A673 (cell line): Measurements from ENCODE around the gene HPSE.

Experiments used
- EZH2 ChIP-seq: fragments of 200-600 bp; sonication (generic); IDR thresholded peaks from 2 replicates; pipeline ENCODE4 v1.6.1; 2017; ENCODE audit warnings: borderline replicate concordance, low read depth, mild to moderate bottlenecking, mixed read lengths, antibody characterized with exemption, low read length; ENCODE audit not compliant: poor library complexity, severe bottlenecking
- TF ChIP-seq, protein P1 (sequence below): fragments of 300-800, 200-600 bp; sonication (generic); conservative IDR thresholded peaks from 2 replicates; pipeline ENCODE4 v1.5.1; 2017; ENCODE audit warnings: low read depth, mild to moderate bottlenecking, antibody characterized with exemption, low read length, moderate library complexity, mixed read lengths

DNA sequence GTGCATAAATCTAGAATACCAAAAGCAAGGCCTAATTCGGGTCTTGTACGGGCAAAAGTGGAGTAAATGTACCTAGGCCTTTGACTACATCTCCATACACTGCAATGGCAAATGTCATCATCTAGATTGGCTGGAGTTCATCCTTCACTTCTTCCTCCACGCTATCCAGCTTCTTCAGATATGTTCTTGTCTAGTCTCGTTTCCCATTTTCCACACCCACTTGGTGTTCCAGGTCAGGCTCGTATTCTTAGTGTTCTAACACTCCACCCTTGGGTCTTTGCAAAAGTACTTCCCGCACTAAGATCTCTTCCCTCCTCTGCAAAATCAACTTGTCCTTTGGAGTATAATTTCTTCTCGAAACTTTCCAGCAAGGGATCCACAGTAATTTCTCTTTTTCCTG is 51.5 kb downstream of the HPSE start:
- TF ChIP-seq EZH2 = no peak
- TF ChIP-seq, protein P1, sequence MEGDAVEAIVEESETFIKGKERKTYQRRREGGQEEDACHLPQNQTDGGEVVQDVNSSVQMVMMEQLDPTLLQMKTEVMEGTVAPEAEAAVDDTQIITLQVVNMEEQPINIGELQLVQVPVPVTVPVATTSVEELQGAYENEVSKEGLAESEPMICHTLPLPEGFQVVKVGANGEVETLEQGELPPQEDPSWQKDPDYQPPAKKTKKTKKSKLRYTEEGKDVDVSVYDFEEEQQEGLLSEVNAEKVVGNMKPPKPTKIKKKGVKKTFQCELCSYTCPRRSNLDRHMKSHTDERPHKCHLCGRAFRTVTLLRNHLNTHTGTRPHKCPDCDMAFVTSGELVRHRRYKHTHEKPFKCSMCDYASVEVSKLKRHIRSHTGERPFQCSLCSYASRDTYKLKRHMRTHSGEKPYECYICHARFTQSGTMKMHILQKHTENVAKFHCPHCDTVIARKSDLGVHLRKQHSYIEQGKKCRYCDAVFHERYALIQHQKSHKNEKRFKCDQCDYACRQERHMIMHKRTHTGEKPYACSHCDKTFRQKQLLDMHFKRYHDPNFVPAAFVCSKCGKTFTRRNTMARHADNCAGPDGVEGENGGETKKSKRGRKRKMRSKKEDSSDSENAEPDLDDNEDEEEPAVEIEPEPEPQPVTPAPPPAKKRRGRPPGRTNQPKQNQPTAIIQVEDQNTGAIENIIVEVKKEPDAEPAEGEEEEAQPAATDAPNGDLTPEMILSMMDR = no peak
